Stimulated activated CD4-positive, alpha-beta T cell treated with anti-CD3 and anti-CD28 coated beads, Interleukin-2, amount 100 ng/mL, for 48 hours (primary cell): ENCODE measurements around the gene NRAP.

ENCODE experiments used
- DNase-seq, 2 donors: peaks; one replicate each; pipeline ENCODE4 v3.0.0-alpha.2; 2020

NRAP gene

GRCh38 chr10:113663908-113664307 lies at the start of gene NRAP:
NRAP (minus strand) TSS chr10:113664041; CDS start chr10:113663882, 159 bp downstream.
- DNase-seq = no peak

GRCh38 chr10:113713640-113713982 lies 49.8 kb upstream of the NRAP start:
- no peak for DNase-seq

GRCh38 chr10:113712755-113713639 lies 49.2 kb upstream of the NRAP start:
- DNase-seq = no peak

- no peak for DNase-seq
Observed at GRCh38 chr10:113712024-113712423, 48.2 kb upstream of the NRAP start.

- no peak for DNase-seq
Observed at GRCh38 chr10:113711142-113711541, 47.3 kb upstream of the NRAP start.

GRCh38 chr10:113709221-113709838 lies 45.5 kb upstream of the NRAP start:
- DNase-seq = no peak

GRCh38 chr10:113708640-113709039 lies 44.8 kb upstream of the NRAP start:
- DNase-seq = no peak

GRCh38 chr10:113706623-113707022 lies 42.8 kb upstream of the NRAP start:
- DNase-seq = no peak

GRCh38 chr10:113705344-113705652 lies 41.5 kb upstream of the NRAP start:
- DNase-seq = no peak

GRCh38 chr10:113704637-113705343 lies 40.9 kb upstream of the NRAP start:
- peak in 1 of 2 donors; percentile 13 for DNase-seq

- DNase-seq = no peak
Observed at GRCh38 chr10:113697595-113697994, 33.8 kb upstream of the NRAP start.

- DNase-seq = no peak
Observed at GRCh38 chr10:113695691-113696090, 31.9 kb upstream of the NRAP start.

- DNase-seq = no peak
Observed at GRCh38 chr10:113693348-113693747, 29.5 kb upstream of the NRAP start.

GRCh38 chr10:113692271-113692670 lies 28.4 kb upstream of the NRAP start:
- no peak for DNase-seq

- DNase-seq = no peak
Observed at GRCh38 chr10:113691381-113691780, 27.5 kb upstream of the NRAP start.

- DNase-seq = no peak
Observed at GRCh38 chr10:113690749-113691148, 26.9 kb upstream of the NRAP start.

GRCh38 chr10:113689574-113689973 lies 25.7 kb upstream of the NRAP start:
- no peak for DNase-seq

- no peak for DNase-seq
Observed at GRCh38 chr10:113689057-113689456, 25.2 kb upstream of the NRAP start.

GRCh38 chr10:113687037-113687436 lies 23.2 kb upstream of the NRAP start:
- no peak for DNase-seq

GRCh38 chr10:113686028-113686427 lies 22.2 kb upstream of the NRAP start:
- DNase-seq = no peak

- no peak for DNase-seq
Observed at GRCh38 chr10:113683300-113683699, 19.5 kb upstream of the NRAP start.

- peak; percentile 14 to 30 for DNase-seq
Observed at GRCh38 chr10:113681533-113682470, 18.0 kb upstream of the NRAP start.
